GM18511 (cell line): ENCODE measurements around the gene SPTAN1.
"Not testable (repeated sequence)": the region's sequence is repeated elsewhere in the genome, so short reads cannot be mapped to it uniquely, and the experiment has no call there.

Experiments used
- ATAC-seq: cut with Tn5 transposase; IDR thresholded peaks from one replicate; pipeline ENCODE4 v1.9.1; 2021; ENCODE audit warnings: mild to moderate bottlenecking, moderate library complexity; ENCODE audit not compliant: unreplicated experiment

The SPTAN1 gene

DNA sequence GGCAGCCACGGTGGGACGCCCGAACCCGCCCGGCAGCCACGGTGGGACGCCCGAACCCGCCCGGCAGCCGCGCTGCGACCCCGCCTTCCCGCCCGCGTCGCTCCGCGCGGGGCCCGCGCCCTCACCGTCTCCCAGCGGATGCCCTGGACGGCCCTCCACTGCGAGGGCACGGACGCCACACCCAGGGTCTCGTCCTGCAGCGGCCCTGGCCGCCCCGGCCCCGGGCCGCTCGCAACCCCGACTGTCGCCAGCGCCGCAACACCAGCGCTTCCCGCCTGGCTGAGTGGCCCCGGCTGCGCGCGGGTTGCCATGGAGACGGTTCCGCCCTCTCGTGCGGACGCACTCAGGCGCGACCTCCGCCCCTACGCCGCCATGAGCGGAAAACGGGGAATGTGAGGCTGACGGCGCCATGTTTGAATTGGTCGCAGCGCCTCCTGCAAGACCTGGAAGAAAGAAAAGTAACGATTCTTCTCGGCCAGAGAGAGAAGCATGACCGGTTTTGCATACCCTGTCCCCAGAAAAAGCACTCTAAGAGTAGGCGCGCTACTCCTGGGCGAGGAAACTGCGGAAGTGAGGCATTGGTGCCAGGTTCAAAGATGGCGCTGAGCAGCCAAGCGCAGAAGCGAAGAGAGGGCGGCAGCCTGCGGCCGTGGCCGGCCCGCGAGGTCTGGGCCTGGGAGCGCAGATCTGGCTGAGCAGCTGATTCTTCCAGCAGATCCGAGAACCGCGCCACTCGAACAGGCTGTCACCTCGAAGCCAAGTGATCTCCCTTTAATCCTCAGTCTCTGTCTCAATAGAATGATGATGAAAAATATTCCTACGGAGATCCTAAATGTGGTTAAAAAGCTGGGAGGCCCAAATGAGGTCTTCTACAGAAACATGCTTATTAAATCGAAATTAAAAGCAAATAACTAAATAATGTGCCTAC, 104.3 kb downstream of the SPTAN1 start, which contains the start of gene DYNC2I2:
DYNC2I2 (minus strand) TSS at position 432 of the 928 bp plus-strand sequence; CDS start at position 311, 121 bp downstream.
- ATAC-seq, result peak; percentile 68

- no peak for ATAC-seq
Measured at GRCh38 chr9:128657344-128657704, 104.9 kb downstream of the SPTAN1 start.

DNA sequence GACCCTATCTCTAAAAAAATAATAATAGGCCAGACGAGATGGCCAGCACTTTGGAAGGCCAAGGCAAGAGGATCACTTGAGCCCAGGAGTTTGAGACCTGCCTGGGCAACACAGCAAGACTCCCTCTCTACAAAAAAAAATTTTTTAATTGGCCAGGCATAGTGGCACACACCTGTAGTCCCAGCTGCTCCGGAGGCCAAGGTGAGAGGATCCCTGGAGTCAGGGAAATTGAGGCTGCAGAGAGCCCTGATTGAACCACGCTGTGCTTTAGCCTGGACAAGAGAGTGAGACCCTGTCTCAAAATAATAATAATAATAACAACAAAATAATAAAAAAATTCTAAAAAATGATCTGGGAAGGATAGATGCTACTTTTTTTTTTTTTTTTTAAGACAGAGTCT, 105.4 kb downstream of the SPTAN1 start:
- no peak for ATAC-seq

GRCh38 chr9:128666481-128666941, 114.1 kb downstream of the SPTAN1 start:
- not testable (repeated sequence) for ATAC-seq

GRCh38 chr9:128669786-128670185, 117.4 kb downstream of the SPTAN1 start:
- ATAC-seq, result no peak

DNA sequence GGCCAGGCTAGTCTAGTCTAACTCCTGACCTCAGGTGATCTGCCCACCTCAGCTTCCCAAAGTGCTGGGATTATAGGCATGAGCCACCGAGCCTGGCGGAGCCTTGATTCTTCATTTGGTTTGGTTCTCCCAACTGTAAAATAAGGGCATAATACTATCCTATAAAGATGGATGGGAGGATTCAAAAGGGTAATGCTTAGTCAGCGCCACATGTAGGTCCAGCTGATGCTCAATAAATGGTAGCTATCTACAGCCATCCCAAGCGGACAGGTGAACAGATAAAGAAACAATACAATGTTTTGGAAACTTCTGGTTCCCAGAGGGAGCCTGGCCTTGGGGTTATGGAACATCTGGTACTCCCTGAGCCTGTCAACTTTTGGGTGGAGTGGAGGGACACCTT, 123.0 kb downstream of the SPTAN1 start:
- no peak for ATAC-seq

DNA sequence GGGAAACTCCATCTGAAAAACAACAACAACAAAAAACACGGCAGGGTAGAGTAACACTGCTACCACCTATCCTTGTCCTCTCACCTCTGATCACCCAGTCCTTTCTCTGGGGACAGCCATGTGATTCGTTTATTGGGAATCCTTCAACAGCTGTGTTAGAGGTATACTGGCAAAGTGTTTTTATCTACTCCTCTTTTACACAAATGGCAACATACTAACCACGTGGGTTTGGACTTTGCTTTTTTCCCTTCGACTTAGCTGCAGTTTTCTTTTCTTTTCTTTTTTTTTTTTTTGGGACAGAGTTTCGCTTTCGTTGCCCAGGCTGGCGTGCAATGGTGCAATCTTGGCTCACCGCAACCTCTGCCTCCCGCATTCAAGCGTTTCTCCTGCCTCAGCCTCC, 125.4 kb downstream of the SPTAN1 start:
- no peak for ATAC-seq
